GM18520 (cell line): ENCODE results near the gene C6orf62.
"Not testable (repeated sequence)": the region's sequence is repeated elsewhere in the genome, so short reads cannot be mapped to it uniquely, and the experiment has no call there.

Experiments
- ATAC-seq: cut with Tn5 transposase; IDR thresholded peaks from one replicate; pipeline ENCODE4 v1.9.1; 2021; ENCODE audit not compliant: unreplicated experiment

C6orf62 gene

DNA sequence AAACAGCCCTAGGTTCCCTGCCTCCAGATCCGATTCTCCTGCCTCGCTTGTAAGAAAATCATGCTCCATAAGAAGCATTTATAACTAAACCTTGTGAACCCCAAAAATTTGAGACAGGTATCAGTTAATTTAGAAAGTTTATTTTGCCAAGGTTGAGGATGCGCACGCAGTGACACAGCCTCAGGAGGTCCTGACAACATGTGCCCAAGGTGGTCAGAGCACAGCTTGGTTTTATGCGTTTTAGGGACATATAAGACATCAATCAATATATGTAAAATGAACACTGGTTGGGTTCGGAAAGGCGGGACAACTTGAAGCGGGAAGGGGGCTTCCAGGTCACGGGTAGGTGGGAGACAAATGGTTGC is 50.0 kb downstream of the C6orf62 start:
- no peak for ATAC-seq

DNA sequence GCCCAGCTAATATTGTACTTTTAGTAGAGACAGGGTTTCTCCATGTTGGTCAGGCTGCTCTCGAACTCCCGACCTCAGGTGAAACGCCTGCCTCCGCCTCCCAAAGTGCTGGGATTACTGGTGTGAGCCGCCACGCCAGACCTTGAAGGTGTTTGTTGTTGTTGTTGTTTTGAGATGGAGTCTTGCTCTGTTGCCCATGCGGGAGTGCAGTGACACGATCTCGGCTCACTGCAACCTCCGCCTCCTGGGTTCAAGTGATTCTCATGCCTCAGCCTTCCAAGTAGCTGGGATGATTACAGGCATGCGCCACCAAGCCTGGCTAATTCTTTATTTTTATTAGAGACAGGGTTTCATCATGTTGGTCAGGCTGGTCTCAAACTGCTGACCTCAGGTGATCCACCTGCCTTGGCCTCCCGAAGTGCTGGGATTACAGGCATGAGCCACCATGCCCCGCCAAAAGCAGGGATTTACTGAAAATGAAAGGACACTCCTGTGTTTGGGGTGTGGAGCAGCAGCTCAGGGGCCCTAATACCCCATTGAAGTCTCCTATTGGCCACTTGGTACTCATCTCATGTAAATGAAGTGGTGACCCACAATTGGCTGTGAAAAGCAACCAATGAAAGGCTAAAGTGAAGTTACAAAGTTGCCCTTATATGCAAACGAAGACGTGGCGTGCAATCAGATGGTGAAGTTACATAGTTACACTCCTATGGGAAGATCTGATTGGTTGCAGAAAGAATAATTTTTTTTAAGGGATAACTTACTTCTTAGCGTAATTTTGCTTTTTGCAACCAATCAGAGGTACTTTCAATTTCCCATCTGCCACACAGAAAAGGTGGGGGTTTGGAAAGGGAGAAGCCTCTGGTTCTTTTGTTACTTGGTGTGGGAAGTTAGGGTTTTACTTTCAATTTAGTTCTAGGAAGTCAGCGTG is 50.6 kb downstream of the C6orf62 start:
- ATAC-seq: not testable (repeated sequence)

DNA sequence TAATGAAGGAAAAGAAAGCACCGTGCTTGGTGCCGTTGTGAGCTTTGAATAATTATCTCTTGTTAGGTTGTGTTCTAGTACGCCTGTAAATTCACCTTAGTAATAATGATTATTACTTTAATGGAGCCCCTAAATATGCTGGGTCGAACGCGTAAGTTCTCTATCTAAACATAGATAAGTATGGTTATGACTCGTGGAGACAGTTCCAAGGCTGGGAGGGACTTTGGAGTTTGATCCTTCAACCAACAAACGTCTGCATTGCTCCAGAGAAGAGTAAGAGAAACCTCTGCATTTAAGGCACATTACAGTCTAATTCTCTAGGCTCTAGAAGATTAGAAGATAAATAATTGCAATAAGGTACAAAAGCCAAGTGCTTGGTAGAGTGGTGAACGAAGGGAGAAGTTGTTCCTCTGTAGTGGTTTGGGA is 51.6 kb downstream of the C6orf62 start:
- no peak for ATAC-seq

DNA sequence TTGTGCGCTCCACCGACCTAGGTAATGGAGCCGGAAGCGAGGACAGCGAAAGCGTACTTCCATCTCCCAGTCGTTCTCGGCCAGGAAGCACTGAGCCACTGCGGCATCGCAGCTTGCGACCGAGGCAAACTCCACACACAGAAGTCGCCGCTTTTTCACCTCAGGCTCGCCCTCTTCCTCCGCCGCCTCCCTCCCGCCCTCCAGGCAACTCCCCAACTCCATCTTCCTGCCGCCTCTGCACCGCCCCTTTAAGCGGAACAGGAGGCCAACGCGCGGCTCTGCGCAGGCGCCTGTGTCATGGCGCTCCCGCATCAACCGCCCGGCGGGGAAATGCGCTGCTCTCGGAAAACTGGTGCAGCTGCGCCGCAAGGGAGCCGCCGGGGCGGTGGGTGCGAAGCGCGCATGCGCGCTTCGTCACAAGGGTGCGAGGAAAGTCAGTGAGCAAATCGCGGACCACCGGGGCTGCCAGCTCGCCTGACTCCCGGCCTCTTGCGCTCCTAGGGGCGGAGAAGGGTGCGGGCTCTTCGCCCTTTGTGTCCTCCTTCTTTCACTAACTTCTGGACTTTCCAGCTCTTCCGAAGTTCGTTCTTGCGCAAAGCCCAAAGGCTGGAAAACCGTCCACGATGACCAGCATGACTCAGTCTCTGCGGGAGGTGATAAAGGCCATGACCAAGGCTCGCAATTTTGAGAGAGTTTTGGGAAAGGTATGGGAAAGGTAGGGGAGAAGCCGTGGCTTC is 52.1 kb downstream of the C6orf62 start, which contains the start of the genes ACOT13 and TDP2:
Gene ACOT13 (plus strand): TSS at position 437 of the 737 bp plus-strand sequence. CDS start 187 bp downstream, at position 624.
Gene TDP2 (minus strand): TSS at position 259 of the 737 bp plus-strand sequence. CDS start 37 bp downstream, at position 222.
- peak; percentile 98 for ATAC-seq

DNA sequence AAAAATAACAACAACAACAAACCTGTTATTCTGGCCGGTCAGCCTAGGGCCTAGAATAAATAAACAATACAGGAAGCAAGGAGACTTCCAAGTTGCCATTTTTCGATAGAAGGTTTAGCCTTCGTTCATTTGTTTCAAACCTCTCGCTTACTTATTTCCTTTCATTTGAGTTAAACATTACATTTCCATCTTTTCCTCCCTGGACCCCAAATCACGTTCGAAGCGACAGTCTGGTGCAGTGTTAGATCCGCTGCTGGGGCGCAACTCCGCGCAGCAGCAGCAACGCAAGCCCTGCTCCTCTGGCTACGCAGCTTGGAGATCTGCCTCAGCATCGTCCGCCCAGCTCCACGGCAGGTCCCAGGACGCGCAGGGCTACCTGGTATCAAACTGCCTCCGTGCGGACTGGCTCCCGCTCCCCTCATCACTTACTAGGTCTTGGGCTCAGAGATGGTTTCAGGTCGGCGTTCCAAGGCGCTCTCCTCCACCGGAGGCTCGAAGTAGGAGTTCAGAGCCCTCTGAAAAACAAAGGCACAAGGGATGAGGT is 52.8 kb downstream of the C6orf62 start:
- ATAC-seq: peak; percentile 6

DNA sequence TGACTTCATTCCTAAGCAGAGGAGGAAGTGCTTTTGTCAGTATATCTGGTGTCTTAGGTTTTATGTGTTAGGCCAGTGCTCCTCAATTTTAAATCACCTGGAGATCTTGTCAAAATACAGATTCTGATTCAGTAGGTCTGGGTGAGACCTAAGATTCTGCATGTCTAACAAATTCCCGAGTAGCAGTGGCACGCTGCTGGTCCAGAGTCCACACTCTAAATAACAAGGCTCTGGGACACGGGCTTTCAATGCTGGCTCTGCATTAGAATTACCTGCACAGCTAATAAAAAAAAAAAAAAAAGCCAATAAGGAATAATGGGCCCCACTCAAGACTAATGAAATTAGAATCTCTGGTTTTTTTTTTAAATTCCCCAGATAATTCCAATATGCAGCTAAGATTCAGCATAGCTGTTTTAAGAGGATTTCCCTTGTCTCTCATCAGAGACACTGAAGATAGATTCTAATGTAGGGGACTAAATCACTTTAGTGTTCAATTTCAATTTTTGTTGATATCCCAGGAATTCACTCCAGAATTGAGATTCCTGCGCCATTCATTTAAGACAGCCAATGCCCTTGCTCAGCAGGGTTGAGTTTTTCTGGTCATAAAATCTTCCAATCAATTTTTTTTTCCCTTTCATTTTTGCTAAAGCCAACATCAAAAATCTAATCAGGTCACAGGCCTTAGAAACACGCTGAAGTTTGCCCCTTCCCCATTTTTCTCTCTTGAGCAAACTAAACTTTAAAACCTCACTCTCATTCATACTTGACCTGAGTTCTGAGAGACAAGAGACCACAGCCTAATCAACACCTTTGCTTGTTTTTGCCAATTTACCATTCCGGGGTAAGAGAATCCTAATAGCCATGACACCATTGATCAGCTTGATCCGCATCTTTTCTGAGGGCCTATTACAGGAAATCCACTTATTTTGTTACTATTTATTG is 54.6 kb downstream of the C6orf62 start:
- ATAC-seq: no peak

DNA sequence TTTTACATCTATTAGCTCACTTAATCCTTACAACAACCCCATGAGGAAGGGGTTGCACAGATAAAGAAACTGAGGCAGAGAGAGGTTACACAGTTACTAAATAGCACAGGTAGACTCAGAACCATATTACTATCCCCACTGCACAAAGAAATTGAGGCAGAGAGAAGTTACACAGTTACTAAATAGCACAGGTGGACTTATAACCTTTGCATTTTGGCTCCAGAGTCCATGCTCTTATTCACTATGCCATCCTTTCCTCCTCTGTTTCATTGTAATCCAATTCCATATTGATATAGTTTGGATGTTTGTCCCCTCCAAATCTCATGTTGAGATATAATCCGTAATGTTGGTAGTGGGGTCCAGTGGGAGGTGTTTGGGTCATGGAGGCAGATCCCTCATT is 55.8 kb downstream of the C6orf62 start:
- no peak for ATAC-seq

DNA sequence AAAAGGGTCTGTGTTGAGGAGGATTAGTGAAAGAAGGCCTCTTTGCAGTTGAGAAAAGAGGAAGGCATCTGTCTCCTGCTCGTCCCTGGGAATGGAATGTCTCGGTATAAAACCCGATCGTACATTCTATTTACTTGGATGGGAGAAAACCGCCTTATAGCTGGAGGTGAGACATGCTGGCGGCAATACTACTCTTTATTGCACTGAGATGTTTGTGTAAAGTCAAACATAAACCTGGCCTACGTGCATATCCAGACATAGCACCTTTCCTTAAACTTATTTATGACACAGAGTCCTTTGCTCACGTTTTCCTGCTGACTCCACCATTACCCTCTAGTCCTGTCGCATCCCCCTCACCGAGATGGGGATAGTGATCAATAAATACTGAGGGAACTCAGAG is 56.7 kb downstream of the C6orf62 start:
- ATAC-seq: no peak

DNA sequence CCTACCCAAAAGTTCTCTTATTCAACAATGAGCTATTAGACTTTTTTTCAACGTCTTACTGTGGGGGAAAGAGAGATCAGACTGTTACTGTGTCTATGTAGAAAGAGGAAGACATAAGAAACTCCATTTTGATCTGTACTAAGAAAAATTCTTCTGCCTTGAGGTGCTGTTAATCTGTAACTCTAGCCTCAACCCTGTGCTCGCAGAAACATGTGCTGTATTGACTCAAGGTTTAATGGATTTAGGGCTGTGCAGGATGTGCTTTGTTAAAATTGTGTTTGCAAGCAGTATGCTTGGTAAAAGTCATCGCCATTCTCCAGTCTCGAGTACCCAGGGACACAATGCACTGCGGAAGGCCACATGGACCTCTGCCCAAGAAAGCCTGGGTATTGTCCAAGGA is 57.2 kb downstream of the C6orf62 start:
- not testable (repeated sequence) for ATAC-seq

DNA sequence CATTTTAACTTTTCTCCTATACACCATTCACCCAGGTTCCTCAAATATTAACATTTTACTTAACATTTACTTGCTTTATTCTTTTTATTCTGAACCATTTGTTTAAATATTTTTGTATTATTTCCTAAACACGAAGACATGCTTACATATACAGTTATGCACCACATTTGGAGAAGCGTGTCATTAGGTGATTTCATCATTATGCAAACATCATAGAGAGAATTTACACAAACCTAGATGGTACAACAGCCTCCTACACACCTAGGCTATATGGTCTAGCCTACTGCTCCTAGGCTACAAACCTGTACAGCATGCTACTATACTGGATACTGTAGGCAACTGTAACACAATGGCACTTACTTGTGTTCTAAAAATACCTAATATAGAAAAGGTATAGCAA is 58.8 kb downstream of the C6orf62 start:
- ATAC-seq: no peak

DNA sequence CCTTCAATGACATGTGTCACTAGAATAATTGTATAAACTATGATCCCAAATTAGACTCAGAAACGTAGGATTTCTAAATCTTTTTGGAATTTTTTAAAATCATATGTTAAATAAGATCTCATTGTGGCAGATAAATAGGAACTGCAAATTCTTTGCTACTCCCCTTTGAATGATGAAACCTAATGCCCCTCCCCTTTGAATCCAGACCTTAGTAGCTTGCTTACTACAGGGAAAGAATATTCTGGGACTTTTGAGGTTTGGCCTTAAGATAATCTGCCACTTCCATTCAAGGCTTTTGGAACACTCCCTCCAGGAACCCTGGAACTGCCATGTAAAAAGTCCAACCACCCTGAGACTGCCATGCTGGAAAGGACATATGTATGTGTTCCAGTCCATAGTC is 59.4 kb downstream of the C6orf62 start:
- no peak for ATAC-seq

DNA sequence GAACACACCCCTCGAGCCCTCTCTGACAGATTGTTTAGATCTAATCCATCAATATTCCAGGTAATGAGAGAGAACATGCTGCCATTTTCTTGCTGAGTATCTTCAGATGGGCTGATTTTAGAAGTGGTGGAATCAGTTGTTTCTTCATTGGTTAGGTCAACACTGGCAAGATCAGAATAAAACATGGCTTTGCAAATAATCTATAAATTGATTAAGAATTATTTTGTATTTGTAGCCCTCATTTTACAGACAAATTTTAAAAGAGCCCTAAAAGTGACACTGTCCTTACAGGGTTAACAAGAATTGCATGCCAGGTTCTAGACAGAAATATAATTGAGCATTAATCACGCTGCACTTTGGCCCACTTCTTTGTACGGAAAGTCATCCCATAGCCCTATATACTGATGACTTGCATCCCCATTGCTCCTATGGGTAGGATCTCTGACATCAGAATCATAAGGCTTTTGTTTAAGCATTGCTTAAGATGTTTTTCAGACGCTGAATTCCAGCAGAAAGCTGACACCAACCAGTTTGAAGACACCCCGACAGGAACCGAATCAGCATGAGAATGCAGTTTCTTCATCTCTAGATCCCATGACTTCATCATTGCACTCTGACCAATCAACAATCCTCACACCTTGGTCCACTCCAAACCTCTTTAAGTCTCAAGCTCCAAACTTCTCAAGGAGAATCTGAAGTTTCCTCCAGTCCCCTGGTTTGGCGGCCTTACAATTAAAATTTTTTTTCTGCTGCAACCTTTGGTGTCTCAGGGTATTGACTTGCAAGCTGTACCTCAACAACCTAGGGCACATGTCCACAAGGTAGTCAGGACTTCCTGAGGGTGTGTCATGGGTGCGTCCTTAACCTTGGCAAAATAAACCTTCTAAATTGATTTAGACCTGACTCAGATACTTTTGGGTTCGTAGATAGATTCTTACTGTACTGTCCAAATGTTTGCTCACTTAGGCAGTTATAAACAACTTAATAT is 60.1 kb downstream of the C6orf62 start:
- ATAC-seq: no peak

DNA sequence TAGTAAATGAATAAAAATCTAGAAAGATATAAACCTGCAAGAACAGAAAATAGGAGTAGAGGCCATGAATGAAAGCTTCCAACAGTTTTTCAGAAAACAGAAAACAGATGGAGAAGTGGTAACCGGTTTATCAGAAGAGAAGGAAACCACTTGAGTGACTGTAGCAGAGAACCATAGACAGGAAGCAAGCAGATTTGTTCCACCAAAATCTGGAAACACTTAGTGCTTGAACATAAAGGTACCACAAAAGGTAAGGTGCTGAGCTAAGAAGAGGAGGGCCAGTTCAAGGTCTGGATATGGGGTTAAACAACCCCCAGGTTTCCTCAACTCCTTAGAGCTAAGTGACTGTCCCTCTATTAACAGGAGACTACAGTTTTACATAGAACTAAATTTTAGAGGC is 63.7 kb downstream of the C6orf62 start:
- no peak for ATAC-seq
